NCI-H510A (cell line): ENCODE results near the gene GOLM1.
"Not testable (repeated sequence)": the region's sequence is repeated elsewhere in the genome, so short reads cannot be mapped to it uniquely, and the experiment has no call there.

Experiments used
- DNase-seq: peaks from one replicate; lab custom pipeline; 2025; lab: John Stamatoyannopoulos, UW

The GOLM1 gene

DNA sequence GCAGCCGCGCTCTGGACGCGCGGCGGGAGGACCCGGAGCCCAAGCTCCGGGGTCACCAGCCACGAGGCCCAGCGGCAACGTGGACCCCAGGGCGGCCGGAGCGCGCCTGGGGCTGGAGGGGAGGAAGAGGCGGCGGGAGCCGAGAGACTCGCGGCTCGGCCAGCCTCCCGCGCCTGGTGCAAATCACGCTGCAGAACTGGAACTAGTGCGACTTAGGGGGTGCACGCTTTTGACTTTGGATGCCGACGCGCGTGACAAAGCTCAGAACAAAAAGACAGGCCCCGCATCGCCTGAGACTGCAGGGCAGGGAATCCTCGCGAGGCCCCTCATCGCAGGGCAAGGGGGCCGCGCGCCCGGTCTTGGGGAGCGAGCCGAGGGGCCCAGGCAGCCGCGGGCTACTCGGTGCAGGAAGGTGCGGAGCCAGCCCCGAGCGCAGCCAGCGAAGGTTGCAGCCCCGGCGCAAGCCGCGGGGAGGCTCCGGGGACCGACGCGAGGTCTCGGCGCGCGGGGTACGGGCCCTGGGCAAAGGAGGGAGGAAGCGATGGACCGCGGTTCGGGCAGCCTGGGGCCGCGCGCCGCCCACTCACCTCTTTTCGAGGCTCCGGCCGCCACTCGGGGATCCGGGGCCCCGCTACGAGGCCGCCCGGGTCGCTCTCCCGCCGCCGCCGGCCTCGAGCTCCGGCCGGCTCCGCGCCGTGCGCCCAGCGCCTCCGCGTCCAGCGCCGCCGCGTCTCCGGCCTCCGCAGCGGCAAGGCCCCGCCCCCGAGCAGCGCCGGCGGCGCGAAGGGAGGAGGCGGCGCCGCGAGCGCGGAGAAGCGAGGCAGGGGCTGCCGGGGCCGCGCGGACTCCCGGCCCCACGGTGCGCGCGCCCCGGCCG lies at the start of gene GOLM1:
GOLM1 (minus strand) TSS at position 735 of the 877 bp plus-strand sequence. CDS start 20,238 bp downstream, outside the sequence.
- peak; percentile 65 for DNase-seq

- DNase-seq, result not testable (repeated sequence)
Measured at GRCh38 chr9:86146671-86147070, 47.3 kb upstream of the GOLM1 start.

DNA sequence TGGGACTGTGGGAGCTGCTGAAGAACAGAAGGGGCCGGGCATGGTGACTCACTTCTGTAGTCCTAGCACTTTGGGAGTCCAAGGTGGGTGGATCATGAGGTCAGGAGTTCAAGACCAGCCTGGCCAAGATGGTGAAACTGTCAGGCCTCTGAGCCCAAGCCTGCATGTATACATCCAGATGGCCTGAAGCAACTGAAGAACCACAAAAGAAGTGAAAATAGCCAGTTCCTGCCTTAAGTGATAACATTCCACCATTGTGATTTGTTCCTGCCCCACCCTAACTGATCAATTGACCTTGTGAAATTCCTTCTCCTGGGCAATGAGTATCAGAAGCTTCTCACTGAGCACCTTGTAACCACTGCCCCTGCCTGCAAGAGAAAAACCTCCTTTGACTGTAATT lies 46.6 kb upstream of the GOLM1 start:
- not testable (repeated sequence) for DNase-seq

DNA sequence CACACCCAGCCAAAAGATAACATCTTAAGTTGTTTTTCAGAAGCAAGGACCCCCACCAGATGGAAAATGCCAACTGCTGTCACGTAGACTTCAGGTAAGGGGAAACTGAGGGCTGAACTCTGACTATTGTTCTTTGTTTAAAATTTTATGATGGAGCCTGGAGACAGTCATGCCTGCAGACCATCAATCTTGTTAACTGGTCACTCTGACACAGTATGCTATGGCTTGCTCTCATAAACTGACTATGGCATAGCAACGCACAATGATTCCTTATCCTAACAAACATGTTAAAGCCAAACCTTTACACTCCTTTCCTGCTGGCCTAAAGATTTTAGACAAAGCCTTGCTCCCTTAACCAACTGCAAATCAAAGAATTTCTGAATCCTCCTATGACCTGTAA lies 43.6 kb upstream of the GOLM1 start:
- DNase-seq, result no peak

- DNase-seq, result no peak
Measured at GRCh38 chr9:86141843-86142242, 42.5 kb upstream of the GOLM1 start.

- no peak for DNase-seq
Measured at GRCh38 chr9:86135371-86135770, 36.0 kb upstream of the GOLM1 start.

GRCh38 chr9:86134361-86134760 lies 35.0 kb upstream of the GOLM1 start:
- DNase-seq, result no peak

- no peak for DNase-seq
Measured at GRCh38 chr9:86128235-86128822, 29.0 kb upstream of the GOLM1 start.

DNA sequence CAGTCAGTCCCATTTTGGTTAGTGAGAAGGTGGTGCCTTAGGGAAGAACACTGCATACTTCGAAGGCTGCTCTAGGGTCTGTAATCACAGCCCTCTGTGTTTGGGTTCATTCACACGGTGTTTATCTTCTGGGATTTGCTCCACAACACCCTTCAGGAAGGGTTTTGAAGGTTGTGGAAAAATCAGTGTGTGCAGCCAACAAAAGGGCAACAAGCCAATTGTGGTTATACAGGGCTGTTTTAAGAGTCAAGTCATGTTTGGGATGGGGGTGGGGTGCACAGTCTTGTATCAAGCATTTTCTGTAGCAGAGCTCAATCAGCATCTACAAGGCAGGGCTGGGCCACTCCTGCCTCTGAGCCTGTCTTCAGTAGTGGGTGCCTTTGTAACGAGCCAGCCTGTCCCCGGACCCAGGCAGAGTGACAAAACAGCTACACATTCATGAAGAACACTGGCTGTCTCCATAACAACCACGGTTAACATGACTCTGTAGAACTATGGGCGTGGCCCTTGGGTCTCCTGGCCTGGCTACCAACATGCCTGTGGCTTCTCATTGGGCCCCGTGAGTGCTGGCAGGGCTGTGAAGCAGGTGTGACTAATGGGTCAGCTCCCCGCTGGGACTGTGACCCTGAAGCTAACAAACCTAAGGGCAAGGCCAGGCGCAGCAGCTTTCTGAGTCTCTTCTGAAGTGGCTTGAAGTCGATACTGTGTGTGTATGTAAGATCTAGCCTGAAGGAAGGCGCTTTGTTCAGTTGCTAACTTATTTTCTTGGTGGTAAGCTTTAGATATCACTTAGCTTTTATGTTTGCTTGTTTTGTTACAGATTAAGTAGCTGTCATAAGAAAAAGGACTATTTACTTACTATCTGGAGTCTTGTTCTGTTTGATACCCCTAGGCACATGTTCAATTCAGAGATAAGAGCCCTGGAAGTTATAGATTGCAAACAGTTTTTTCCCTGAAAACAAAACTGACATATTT lies 27.9 kb upstream of the GOLM1 start:
- DNase-seq, result peak; percentile 96

- DNase-seq, result no peak
Measured at GRCh38 chr9:86122311-86122710, 23.0 kb upstream of the GOLM1 start.

DNA sequence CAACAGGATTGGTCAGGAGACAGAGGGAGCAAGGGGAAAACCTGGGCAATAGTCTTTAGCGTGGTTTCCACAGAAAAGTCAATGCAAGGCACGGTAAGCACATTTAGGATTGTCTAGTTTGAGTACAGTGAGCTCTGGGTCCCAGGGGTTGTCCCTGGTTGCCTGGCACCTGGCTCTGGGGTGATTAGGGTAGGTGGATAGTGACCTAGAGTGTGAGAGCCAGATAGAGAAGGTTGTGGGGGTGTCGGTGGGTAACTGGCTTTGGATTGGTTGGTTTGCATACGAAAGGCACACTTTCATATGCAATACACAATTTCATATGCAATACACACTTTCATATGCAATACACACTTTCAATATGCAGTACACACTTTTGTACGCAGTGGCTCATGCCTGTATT lies 20.1 kb upstream of the GOLM1 start:
- no peak for DNase-seq

DNA sequence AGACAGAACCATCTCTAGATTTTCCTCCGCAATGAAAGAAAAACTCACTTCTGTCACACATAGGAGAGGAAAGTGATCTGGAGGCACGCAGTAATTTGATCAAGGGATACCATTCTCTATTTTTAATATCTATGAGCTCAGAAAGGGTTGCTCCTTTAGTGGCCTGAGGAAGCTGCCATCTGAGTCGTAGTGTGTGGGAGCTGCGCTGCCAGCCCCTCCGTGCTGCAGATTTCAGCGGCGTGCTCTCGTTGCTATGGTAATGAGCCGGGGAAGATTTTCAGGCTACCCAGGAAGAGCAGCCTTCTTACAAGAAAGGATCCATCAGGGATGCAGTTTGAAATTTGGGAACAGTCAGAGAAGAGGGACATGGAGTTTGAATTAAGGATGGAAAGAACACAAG lies 17.1 kb upstream of the GOLM1 start:
- DNase-seq, result no peak

- DNase-seq, result no peak
Measured at GRCh38 chr9:86115886-86116285, 16.5 kb upstream of the GOLM1 start.

DNA sequence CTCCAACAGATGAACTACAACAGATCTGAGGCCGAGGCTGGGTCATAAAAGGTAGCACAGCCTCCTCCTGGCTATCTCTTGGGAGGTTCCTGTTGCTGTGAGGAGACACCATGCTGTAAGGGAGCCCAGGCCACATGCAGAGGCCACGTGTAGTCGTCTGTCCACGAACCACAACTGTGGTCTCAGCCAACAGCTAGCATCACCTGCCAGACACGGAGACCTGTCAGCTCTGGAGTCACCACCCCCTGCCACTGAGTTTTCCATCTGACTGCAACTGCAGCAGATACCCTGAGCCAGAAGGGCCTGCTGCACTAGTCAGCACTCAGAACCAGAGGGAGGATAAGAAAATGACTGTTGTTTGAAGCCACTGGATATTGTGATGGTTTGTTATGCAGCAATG lies 12.7 kb upstream of the GOLM1 start:
- DNase-seq, result no peak

GRCh38 chr9:86102626-86103025 lies 3.3 kb upstream of the GOLM1 start:
- no peak for DNase-seq

- peak; percentile 47 for DNase-seq
Measured at GRCh38 chr9:86099701-86100364, 475 bp upstream of the GOLM1 start.

- DNase-seq, result peak; percentile 46
Measured at GRCh38 chr9:86097510-86098224, 1.7 kb downstream of the GOLM1 start.

- DNase-seq, result no peak
Measured at GRCh38 chr9:86096386-86096785, 3.0 kb downstream of the GOLM1 start.

- peak; percentile 15 for DNase-seq
Measured at GRCh38 chr9:86093788-86094555, 5.4 kb downstream of the GOLM1 start.

DNA sequence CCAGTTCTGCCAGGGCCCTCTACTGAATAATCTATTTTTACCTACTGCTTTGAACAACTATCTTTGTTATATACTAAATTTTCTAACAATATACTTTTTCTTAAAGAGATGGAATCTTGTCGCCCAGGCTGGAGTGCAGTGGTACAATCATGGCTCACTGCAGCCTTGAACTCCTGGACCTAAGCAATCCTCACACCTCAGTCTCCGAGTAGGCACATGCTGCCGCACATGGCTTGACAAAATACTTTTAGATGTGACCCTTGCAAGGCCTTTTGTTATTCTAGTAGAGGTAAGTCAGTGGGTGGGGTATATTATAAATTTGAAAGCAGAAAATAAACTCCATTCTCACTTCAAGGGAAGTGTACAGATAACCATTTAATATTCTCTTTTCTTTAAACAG lies 7.9 kb downstream of the GOLM1 start:
- no peak for DNase-seq
